Measurements from ENCODE around the gene ERBB4.

Gene ERBB4

GRCh38 chr2:211359347-211359746 is 1179.3 kb downstream of the ERBB4 start:
- no peaks in the 10 kb centered on the region for H3K36me3 ChIP-seq (replicated peaks in 1 of 2; ENCODE audit: control insufficient read depth in 2 of 2, insufficient read depth in 2 of 2, low read length in 2 of 2)
- no peak overlapping the region for H2BK120ac ChIP-seq (ENCODE audit: low read depth, low read length)
- peaks cover 0 to 4% of the 10 kb centered on the region in 2 donors for H3K9me3 ChIP-seq (replicated peaks in 1 of 2; ENCODE audit: control insufficient read depth in 2 of 2, insufficient read depth in 1 of 2, low read depth in 1 of 2, low read length in 2 of 2)
- no peak overlapping the region for H3K23ac ChIP-seq (ENCODE audit: low read depth, low read length, poor library complexity)
- H2AFZ ChIP-seq (ENCODE audit: low read length): no peak overlapping the region
- H2BK15ac ChIP-seq (ENCODE audit: low read length): no peak overlapping the region
- H3K4me1 ChIP-seq (ENCODE audit: control insufficient read depth in 2 of 2, insufficient read depth in 1 of 2, low read depth in 1 of 2, low read length in 2 of 2): peaks cover 0 to 5% of the 10 kb centered on the region in 2 donors
- H3K79me1 ChIP-seq (ENCODE audit: low read depth, low read length): no peaks in the 10 kb centered on the region
- H4K91ac ChIP-seq (ENCODE audit: low read depth, low read length, poor library complexity): no peak overlapping the region
- no peak for DNase-seq (ENCODE audit: low spot score)
- no peak overlapping the region for H2BK12ac ChIP-seq (ENCODE audit: low read length)
- no peak overlapping the region for H3K4ac ChIP-seq (ENCODE audit: low read length)
- H2AK5ac ChIP-seq (ENCODE audit: low read depth, low read length): no peak overlapping the region
- no peak overlapping the region for H2BK5ac ChIP-seq (ENCODE audit: low read length)
- no peak overlapping the region for H3K4me2 ChIP-seq (ENCODE audit: insufficient read depth, low read length, poor library complexity, severe bottlenecking)
- no peaks in the 10 kb centered on the region for H3K27me3 ChIP-seq (ENCODE audit: control insufficient read depth in 3 of 3, insufficient read depth in 3 of 3, low read depth in 1 of 3, low read length in 3 of 3)
- no peak overlapping the region for H3K9ac ChIP-seq (ENCODE audit: low read depth, low read length, poor library complexity)
- no peak overlapping the region for H3K27ac ChIP-seq (replicated peaks; ENCODE audit: low read length)
- no peak overlapping the region for H3K14ac ChIP-seq (ENCODE audit: low read length)
- H4K8ac ChIP-seq (ENCODE audit: low read depth, low read length): no peak overlapping the region
- no peak overlapping the region for H3K4me3 ChIP-seq (ENCODE audit: low read length in 2 of 2)
- no peak overlapping the region for H3K18ac ChIP-seq (ENCODE audit: low read length)

- Histone ChIP-seq H3K27ac (replicated peaks; ENCODE audit: low read length) (no peak overlapping the region), H3K9me3 (replicated peaks in 1 of 2; ENCODE audit: control insufficient read depth in 2 of 2, insufficient read depth in 1 of 2, low read depth in 1 of 2, low read length in 2 of 2) (peaks cover 0 to under 1% of the 10 kb centered on the region in 2 donors), H2BK15ac (ENCODE audit: low read length) (no peak overlapping the region), H2AK5ac (ENCODE audit: low read depth, low read length) (no peak overlapping the region), H2BK120ac (ENCODE audit: low read depth, low read length) (no peak overlapping the region), H2AFZ (ENCODE audit: low read length) (no peak overlapping the region), H4K91ac (ENCODE audit: low read depth, low read length, poor library complexity) (no peak overlapping the region), H3K23ac (ENCODE audit: low read depth, low read length, poor library complexity) (no peak overlapping the region), H3K18ac (ENCODE audit: low read length) (no peak overlapping the region), H3K4me2 (ENCODE audit: insufficient read depth, low read length, poor library complexity, severe bottlenecking) (no peak overlapping the region), H2BK12ac (ENCODE audit: low read length) (no peak overlapping the region), H2BK5ac (ENCODE audit: low read length) (no peak overlapping the region), H3K9ac (ENCODE audit: low read depth, low read length, poor library complexity) (no peak overlapping the region), H3K36me3 (replicated peaks in 1 of 2; ENCODE audit: control insufficient read depth in 2 of 2, insufficient read depth in 2 of 2, low read length in 2 of 2) (no peaks in the 10 kb centered on the region), H3K4ac (ENCODE audit: low read length) (no peak overlapping the region), H3K4me3 (ENCODE audit: low read length in 2 of 2) (no peak overlapping the region), H3K79me1 (ENCODE audit: low read depth, low read length) (no peaks in the 10 kb centered on the region), H3K14ac (ENCODE audit: low read length) (no peak overlapping the region), H3K27me3 (ENCODE audit: control insufficient read depth in 3 of 3, insufficient read depth in 3 of 3, low read depth in 1 of 3, low read length in 3 of 3) (no peaks in the 10 kb centered on the region), H3K4me1 (ENCODE audit: control insufficient read depth in 2 of 2, insufficient read depth in 1 of 2, low read depth in 1 of 2, low read length in 2 of 2) (peaks cover 0 to 5% of the 10 kb centered on the region in 2 donors), H4K8ac (ENCODE audit: low read depth, low read length) (no peak overlapping the region)
- DNase-seq (ENCODE audit: low spot score): no peak
- WGBS, 2 donors (ENCODE audit: extremely low coverage in 2 of 2, insufficient read length in 2 of 2, insufficient replicate concordance in 1 of 2): no CpG with 5 or more reads among the region's 3 CpGs
These were observed 1180.1 kb downstream of the ERBB4 start for GRCh38 chr2:211358504-211358903.

- H4K8ac ChIP-seq (ENCODE audit: low read depth, low read length): no peak overlapping the region
- no peak overlapping the region for H3K4me3 ChIP-seq (ENCODE audit: low read length in 2 of 2)
- H3K18ac ChIP-seq (ENCODE audit: low read length): no peak overlapping the region
- no peak for DNase-seq (ENCODE audit: low spot score)
- H2BK15ac ChIP-seq (ENCODE audit: low read length): no peak overlapping the region
- no peak overlapping the region for H2BK12ac ChIP-seq (ENCODE audit: low read length)
- H3K9me3 ChIP-seq (replicated peaks in 1 of 2; ENCODE audit: control insufficient read depth in 2 of 2, insufficient read depth in 1 of 2, low read depth in 1 of 2, low read length in 2 of 2): no peaks in the 10 kb centered on the region
- no peak overlapping the region for H3K23ac ChIP-seq (ENCODE audit: low read depth, low read length, poor library complexity)
- H3K4me2 ChIP-seq (ENCODE audit: insufficient read depth, low read length, poor library complexity, severe bottlenecking): no peak overlapping the region
- no peaks in the 10 kb centered on the region for H3K79me1 ChIP-seq (ENCODE audit: low read depth, low read length)
- no peak overlapping the region for H3K9ac ChIP-seq (ENCODE audit: low read depth, low read length, poor library complexity)
- H2BK5ac ChIP-seq (ENCODE audit: low read length): no peak overlapping the region
- H3K4ac ChIP-seq (ENCODE audit: low read length): no peak overlapping the region
- H2AK5ac ChIP-seq (ENCODE audit: low read depth, low read length): no peak overlapping the region
- no CpG with 5 or more reads among the region's 1 CpG for WGBS, 2 donors (ENCODE audit: extremely low coverage in 2 of 2, insufficient read length in 2 of 2, insufficient replicate concordance in 1 of 2)
- H3K14ac ChIP-seq (ENCODE audit: low read length): no peak overlapping the region
- no peaks in the 10 kb centered on the region for H3K36me3 ChIP-seq (replicated peaks in 1 of 2; ENCODE audit: control insufficient read depth in 2 of 2, insufficient read depth in 2 of 2, low read length in 2 of 2)
- no peak overlapping the region for H4K91ac ChIP-seq (ENCODE audit: low read depth, low read length, poor library complexity)
- H3K4me1 ChIP-seq (ENCODE audit: control insufficient read depth in 2 of 2, insufficient read depth in 1 of 2, low read depth in 1 of 2, low read length in 2 of 2): peaks cover 0 to 5% of the 10 kb centered on the region in 2 donors
- H2AFZ ChIP-seq (ENCODE audit: low read length): no peak overlapping the region
- H3K27me3 ChIP-seq (ENCODE audit: control insufficient read depth in 3 of 3, insufficient read depth in 3 of 3, low read depth in 1 of 3, low read length in 3 of 3): no peaks in the 10 kb centered on the region
- H2BK120ac ChIP-seq (ENCODE audit: low read depth, low read length): no peak overlapping the region
- no peak overlapping the region for H3K27ac ChIP-seq (replicated peaks; ENCODE audit: low read length)
These were observed 1184.1 kb downstream of the ERBB4 start for GRCh38 chr2:211354481-211354880.

- Histone ChIP-seq H3K18ac (ENCODE audit: low read length) (no peak overlapping the region), H4K91ac (ENCODE audit: low read depth, low read length, poor library complexity) (no peak overlapping the region), H3K4ac (ENCODE audit: low read length) (no peak overlapping the region), H3K9ac (ENCODE audit: low read depth, low read length, poor library complexity) (no peak overlapping the region), H3K9me3 (replicated peaks in 1 of 2; ENCODE audit: control insufficient read depth in 2 of 2, insufficient read depth in 1 of 2, low read depth in 1 of 2, low read length in 2 of 2) (peaks cover 2 to 6% of the 10 kb centered on the region in 2 donors), H4K8ac (ENCODE audit: low read depth, low read length) (no peak overlapping the region), H3K27ac (replicated peaks; ENCODE audit: low read length) (no peak overlapping the region), H3K36me3 (replicated peaks in 1 of 2; ENCODE audit: control insufficient read depth in 2 of 2, insufficient read depth in 2 of 2, low read length in 2 of 2) (no peaks in the 10 kb centered on the region), H2BK5ac (ENCODE audit: low read length) (no peak overlapping the region), H3K27me3 (ENCODE audit: control insufficient read depth in 3 of 3, insufficient read depth in 3 of 3, low read depth in 1 of 3, low read length in 3 of 3) (no peaks in the 10 kb centered on the region), H2AK5ac (ENCODE audit: low read depth, low read length) (no peak overlapping the region), H3K4me2 (ENCODE audit: insufficient read depth, low read length, poor library complexity, severe bottlenecking) (no peak overlapping the region), H3K4me3 (ENCODE audit: low read length in 2 of 2) (no peak overlapping the region), H2BK120ac (ENCODE audit: low read depth, low read length) (no peak overlapping the region), H3K23ac (ENCODE audit: low read depth, low read length, poor library complexity) (no peak overlapping the region), H3K4me1 (ENCODE audit: control insufficient read depth in 2 of 2, insufficient read depth in 1 of 2, low read depth in 1 of 2, low read length in 2 of 2) (peaks cover 0 to 2% of the 10 kb centered on the region in 2 donors), H2BK12ac (ENCODE audit: low read length) (no peak overlapping the region), H2BK15ac (ENCODE audit: low read length) (no peak overlapping the region), H3K79me1 (ENCODE audit: low read depth, low read length) (no peaks in the 10 kb centered on the region), H3K14ac (ENCODE audit: low read length) (no peak overlapping the region), H2AFZ (ENCODE audit: low read length) (peak overlapping the region; percentile 71)
- no CpG with 5 or more reads among the region's 3 CpGs for WGBS, 2 donors (ENCODE audit: extremely low coverage in 2 of 2, insufficient read length in 2 of 2, insufficient replicate concordance in 1 of 2)
- DNase-seq (ENCODE audit: low spot score): no peak
These were observed 1186.6 kb downstream of the ERBB4 start for GRCh38 chr2:211351987-211352386.

Data from neuronal stem cell (in vitro differentiated cells).